Neural progenitor cell (in vitro differentiated cells): ENCODE results near the gene AP1S1.

Experiments used
- EZH2phosphoT487 ChIP-seq: fragments of 200-600 bp; sonication (generic); IDR thresholded peaks from 2 replicates; pipeline ENCODE4 v1.6.1; 2017; ENCODE audit warnings: antibody characterized with exemption
- TF ChIP-seq, protein P1 (sequence below): fragments of 200-600 bp; sonication (generic); IDR thresholded peaks from 2 replicates; pipeline ENCODE4 v1.5.1; 2017; ENCODE audit warnings: antibody characterized with exemption, mild to moderate bottlenecking

DNA sequence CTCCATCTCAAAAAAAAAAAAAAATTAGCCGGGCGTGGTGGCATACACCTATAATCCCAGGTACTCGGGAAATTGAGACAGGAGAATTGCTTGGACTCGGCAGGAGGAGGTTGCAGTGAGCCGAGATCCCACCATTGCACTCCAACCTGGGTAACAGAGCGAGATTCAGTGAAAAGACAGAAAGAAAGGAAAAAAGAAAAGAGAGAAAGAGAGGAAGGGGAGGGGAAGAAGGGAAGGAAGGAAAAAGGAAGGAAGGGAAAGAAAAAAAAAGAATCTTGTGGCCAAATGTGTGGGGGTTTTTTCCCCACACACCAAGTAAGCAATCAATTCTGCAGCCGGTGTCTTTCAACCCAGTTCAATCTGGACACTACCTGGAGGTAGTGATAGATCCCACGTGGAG lies 34.8 kb downstream of the AP1S1 start:
- TF ChIP-seq EZH2phosphoT487: no peak
- TF ChIP-seq, protein P1, sequence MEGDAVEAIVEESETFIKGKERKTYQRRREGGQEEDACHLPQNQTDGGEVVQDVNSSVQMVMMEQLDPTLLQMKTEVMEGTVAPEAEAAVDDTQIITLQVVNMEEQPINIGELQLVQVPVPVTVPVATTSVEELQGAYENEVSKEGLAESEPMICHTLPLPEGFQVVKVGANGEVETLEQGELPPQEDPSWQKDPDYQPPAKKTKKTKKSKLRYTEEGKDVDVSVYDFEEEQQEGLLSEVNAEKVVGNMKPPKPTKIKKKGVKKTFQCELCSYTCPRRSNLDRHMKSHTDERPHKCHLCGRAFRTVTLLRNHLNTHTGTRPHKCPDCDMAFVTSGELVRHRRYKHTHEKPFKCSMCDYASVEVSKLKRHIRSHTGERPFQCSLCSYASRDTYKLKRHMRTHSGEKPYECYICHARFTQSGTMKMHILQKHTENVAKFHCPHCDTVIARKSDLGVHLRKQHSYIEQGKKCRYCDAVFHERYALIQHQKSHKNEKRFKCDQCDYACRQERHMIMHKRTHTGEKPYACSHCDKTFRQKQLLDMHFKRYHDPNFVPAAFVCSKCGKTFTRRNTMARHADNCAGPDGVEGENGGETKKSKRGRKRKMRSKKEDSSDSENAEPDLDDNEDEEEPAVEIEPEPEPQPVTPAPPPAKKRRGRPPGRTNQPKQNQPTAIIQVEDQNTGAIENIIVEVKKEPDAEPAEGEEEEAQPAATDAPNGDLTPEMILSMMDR: no peak
